Upper lobe of left lung (tissue), 4 donors: ENCODE results near the gene SLC6A13.

Source experiments
- EP300 ChIP-seq, 4 donors: sonication (generic); formaldehyde crosslinking; IDR thresholded peaks; one replicate each; pipeline ENCODE4 v1.5.1; 2017; ENCODE audit warnings: antibody characterized with exemption in 4 of 4, control low read depth in 2 of 4
- POLR2A ChIP-seq, 4 donors: fragments of 450-650 bp; IDR thresholded peaks; one replicate each; pipeline ENCODE4 v1.5.1; 2016 to 2017; ENCODE audit warnings: antibody characterized with exemption in 4 of 4, mild to moderate bottlenecking in 2 of 4
- TF ChIP-seq, protein P1 (sequence below), 6 experiments: fragments of 450-650 bp in 4 of 6; fragments of 200-600 bp in 2 of 6; sonication (generic) in 2 of 6; IDR thresholded peaks; one replicate each; pipeline ENCODE4 v1.5.1; 2016 to 2019; ENCODE audit warnings: antibody characterized with exemption in 6 of 6

DNA sequence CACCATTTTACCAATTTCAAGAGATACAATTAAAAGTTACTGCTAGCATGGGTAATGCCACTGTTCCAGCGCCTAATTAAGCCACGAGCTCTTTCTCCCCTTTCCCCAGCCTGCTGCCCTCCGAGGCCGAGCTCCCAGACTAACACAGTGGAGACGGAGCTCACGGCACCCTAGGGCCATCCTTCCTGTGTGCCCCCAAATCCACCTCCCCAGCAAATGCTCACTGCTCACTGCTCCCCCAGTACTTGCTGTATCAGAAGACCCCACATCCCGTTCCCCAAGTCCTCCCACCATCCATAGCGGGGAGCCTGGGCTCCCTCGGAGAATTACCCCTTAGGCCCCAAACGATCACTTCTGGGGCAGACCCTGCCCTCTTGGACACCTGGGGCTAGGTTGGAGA, 91.4 kb downstream of the SLC6A13 start:
- TF ChIP-seq, protein P1, sequence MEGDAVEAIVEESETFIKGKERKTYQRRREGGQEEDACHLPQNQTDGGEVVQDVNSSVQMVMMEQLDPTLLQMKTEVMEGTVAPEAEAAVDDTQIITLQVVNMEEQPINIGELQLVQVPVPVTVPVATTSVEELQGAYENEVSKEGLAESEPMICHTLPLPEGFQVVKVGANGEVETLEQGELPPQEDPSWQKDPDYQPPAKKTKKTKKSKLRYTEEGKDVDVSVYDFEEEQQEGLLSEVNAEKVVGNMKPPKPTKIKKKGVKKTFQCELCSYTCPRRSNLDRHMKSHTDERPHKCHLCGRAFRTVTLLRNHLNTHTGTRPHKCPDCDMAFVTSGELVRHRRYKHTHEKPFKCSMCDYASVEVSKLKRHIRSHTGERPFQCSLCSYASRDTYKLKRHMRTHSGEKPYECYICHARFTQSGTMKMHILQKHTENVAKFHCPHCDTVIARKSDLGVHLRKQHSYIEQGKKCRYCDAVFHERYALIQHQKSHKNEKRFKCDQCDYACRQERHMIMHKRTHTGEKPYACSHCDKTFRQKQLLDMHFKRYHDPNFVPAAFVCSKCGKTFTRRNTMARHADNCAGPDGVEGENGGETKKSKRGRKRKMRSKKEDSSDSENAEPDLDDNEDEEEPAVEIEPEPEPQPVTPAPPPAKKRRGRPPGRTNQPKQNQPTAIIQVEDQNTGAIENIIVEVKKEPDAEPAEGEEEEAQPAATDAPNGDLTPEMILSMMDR (IDR thresholded peaks at IDR 0.05) = no peak
- TF ChIP-seq POLR2A (IDR thresholded peaks at IDR 0.05) = no peak
- TF ChIP-seq EP300 (IDR thresholded peaks at IDR 0.05) = no peak
